Measurements from ENCODE around the gene COL26A1. TPM values are rescaled to one million over a fixed set of nuclear protein-coding genes. Genes with fewer than 3 reads are reported as not detected.
A peak's percentile ranks its signal among the peaks of the same experiment; 100 is the strongest.

Gene COL26A1
- total RNA-seq, 6 experiments from 2014 or later = not detected

DNA sequence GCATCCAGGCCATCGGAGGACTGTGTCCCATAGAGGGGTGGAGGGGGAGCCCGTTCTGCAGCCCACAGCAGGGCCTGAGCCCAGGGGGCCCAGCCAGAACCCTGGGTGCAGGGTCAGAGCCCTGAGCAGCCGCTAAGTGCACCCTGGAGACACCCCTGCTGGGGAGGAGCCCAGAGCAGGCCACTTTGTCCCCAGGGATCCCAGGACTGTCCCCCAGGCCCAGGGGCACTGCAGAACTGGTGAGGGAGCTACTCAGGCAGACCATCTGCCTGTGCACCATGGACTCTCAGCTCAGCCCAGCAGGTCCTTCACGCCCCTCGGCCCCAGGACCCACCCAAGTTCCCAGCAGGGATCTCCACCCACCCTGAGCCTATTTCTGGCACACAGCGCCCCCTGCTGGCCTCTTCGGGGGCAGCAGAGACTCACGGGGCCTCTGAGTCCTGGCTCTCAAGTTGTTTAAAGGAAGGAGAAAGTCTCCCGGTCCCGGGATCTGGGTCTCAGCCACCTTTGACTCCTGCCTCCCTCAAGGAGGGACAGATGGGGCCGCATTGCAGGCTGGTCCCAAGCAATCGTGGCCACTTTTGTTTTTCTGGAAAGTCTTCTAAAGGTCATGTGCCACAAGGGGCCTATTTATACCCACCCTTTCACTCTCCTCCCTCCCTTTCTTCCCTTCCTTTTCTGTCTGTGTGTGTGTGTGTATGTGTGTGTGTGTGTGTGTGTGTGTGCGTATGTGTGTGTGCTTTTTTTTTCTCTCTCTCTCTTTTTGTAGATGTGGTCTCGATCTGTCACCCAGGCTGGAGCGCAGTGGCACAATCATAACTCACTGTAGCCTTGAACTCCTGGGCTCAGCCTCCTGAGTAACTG lies 176.2 kb downstream of the COL26A1 start:
- no peak overlapping the region for H3K4me3 Mint-ChIP-seq
- no peaks in the 10 kb centered on the region for H3K9me3 Mint-ChIP-seq

DNA sequence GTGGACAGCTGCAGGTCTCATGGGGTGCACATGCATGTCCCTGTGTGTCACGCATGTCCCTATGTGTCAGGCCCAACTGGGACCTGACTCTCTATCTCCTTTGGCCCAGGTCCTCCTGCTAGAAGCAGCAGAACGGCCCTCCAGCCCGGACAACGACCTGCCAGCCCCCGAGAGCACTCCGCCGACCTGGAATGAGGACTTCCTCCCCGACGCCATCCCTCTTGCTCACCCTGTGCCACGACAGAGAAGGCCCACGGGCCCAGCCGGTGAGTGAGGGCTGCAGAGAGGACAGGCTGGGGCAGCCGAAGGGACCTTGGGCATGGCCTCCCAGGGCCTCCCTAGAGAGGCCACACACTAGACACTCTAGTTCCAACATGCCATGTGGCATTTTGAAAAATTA lies 177.1 kb downstream of the COL26A1 start:
- Mint-ChIP-seq H3K36me3 (ENCODE audit: low read depth) (no peaks in the 10 kb centered on the region), H3K27ac (no peak overlapping the region), H3K27me3 (ENCODE audit: insufficient read depth) (peaks cover 11% of the 10 kb centered on the region), H3K9me3 (no peaks in the 10 kb centered on the region), H3K4me1 (ENCODE audit: low read depth) (0 out of 2 replicates have a peak, but pooled peaks cover 9% of the 10 kb centered on the region), H3K4me3 (no peak overlapping the region)
- no peak for DNase-seq
- TF ChIP-seq, protein P1, sequence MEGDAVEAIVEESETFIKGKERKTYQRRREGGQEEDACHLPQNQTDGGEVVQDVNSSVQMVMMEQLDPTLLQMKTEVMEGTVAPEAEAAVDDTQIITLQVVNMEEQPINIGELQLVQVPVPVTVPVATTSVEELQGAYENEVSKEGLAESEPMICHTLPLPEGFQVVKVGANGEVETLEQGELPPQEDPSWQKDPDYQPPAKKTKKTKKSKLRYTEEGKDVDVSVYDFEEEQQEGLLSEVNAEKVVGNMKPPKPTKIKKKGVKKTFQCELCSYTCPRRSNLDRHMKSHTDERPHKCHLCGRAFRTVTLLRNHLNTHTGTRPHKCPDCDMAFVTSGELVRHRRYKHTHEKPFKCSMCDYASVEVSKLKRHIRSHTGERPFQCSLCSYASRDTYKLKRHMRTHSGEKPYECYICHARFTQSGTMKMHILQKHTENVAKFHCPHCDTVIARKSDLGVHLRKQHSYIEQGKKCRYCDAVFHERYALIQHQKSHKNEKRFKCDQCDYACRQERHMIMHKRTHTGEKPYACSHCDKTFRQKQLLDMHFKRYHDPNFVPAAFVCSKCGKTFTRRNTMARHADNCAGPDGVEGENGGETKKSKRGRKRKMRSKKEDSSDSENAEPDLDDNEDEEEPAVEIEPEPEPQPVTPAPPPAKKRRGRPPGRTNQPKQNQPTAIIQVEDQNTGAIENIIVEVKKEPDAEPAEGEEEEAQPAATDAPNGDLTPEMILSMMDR (IDR thresholded peaks at IDR 0.05) = no peak

More for the DNA sequence above, 176.2 kb downstream of the COL26A1 start:
- H3K36me3 Mint-ChIP-seq (ENCODE audit: low read depth) = no peaks in the 10 kb centered on the region
- H3K27me3 Mint-ChIP-seq (ENCODE audit: insufficient read depth) = peaks cover 14% of the 10 kb centered on the region
- TF ChIP-seq, protein P1 (IDR thresholded peaks at IDR 0.05) = peak; percentile 97
- H3K4me1 Mint-ChIP-seq (ENCODE audit: low read depth) = 0 out of 2 replicates have a peak, but pooled peaks cover 9% of the 10 kb centered on the region
- H3K27ac Mint-ChIP-seq = no peak overlapping the region
- DNase-seq = peak; percentile 28

DNA sequence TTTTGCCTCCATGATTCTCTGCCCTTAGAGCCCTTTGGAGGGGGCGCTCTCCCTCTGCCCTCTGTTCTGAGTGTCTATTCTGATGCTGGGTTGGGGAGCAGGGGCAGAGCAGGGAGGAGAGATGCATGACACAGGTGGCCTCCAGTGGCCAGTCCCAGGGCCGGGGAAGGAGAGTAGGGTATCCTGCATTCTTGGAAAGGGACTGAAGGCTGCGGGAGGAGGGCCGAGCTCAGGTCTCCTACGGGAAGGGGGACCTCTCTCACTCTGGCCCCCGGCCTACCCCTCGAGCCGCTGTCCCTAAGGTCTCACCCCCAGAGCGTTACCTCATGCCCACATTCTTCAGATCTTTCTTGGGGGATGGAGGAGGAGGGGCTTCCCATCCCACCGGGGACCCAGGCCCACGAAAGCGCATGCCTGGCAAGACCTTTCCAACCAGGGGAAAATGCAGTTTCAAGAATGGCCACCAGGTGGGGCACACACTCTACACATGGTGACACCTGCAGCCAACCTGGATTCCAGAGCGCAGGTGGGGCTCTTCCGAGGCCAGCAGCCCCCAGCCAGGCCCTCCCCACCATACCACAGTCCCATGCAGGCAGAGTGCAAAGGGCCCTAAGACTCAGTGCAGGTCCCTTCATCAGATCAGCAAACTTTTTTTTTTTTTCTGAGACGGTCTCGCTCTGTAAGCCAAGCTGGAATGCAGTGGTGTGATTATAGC lies 180.0 kb downstream of the COL26A1 start:
- Mint-ChIP-seq H3K9me3 (no peaks in the 10 kb centered on the region), H3K27me3 (ENCODE audit: insufficient read depth) (peaks cover 11% of the 10 kb centered on the region), H3K4me1 (ENCODE audit: low read depth) (0 out of 2 replicates have a peak, but pooled peaks cover 4% of the 10 kb centered on the region), H3K27ac (no peak overlapping the region), H3K36me3 (ENCODE audit: low read depth) (no peaks in the 10 kb centered on the region), H3K4me3 (no peak overlapping the region)
- DNase-seq = no peak
- TF ChIP-seq, protein P1 (IDR thresholded peaks at IDR 0.05) = peak; percentile 99

DNA sequence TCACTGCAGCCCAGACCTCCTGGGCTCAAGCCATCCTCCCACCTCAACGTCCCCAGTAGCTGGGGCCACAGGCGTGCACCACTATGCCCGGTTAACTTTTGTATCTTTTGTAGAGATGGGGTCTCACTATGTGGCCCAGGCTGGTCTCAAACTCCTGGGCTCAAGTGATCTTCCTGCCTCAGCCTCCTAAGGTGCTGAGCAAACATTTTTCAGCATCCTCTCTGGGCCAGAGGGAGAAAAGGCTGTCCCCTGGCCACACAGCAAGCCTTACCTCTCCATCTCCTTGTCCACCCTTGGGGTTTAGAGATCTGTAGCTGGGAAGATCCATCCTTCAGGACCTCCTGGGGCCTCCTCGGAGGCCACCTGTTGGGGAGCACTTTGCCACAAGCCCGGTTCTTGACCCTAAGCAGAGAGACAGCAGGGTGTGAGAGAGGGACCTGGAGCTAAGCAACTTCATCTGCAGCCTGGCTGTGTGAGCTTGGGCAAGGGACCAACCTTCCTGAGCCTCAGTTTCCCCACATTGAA lies 180.6 kb downstream of the COL26A1 start:
- Mint-ChIP-seq H3K27ac (no peak overlapping the region), H3K4me3 (no peak overlapping the region), H3K4me1 (ENCODE audit: low read depth) (0 out of 2 replicates have a peak, but pooled peaks cover 4% of the 10 kb centered on the region), H3K36me3 (ENCODE audit: low read depth) (no peaks in the 10 kb centered on the region), H3K9me3 (no peaks in the 10 kb centered on the region), H3K27me3 (ENCODE audit: insufficient read depth) (peaks cover 11% of the 10 kb centered on the region)
- TF ChIP-seq, protein P1 (IDR thresholded peaks at IDR 0.05) = no peak
- DNase-seq = no peak

DNA sequence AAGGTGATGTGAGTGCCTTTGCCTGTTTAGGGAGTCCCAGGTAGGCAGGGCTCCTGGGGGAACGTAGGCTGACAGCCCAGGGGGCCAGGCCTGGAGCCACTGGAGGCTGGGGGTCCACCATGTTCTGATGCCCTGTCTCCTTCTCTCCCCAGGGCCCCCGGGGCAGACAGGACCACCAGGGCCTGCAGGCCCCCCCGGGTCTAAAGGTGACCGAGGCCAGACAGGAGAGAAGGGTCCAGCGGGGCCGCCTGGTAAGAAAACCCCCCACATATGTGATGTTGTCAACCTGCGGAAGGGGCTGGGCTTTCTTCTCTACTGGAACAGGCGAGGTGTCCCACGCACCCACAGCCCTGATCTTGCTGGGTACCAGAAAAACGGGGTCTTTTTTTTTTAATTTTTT lies 181.2 kb downstream of the COL26A1 start:
- Mint-ChIP-seq H3K36me3 (ENCODE audit: low read depth) (no peaks in the 10 kb centered on the region), H3K27me3 (ENCODE audit: insufficient read depth) (peaks cover 10% of the 10 kb centered on the region), H3K4me1 (ENCODE audit: low read depth) (0 out of 2 replicates have a peak, but pooled peaks cover 4% of the 10 kb centered on the region), H3K27ac (no peak overlapping the region), H3K4me3 (no peak overlapping the region), H3K9me3 (no peaks in the 10 kb centered on the region)
- TF ChIP-seq, protein P1 (IDR thresholded peaks at IDR 0.05) = no peak
- DNase-seq = no peak

All from HFFc6 (cell line).